Measurements from ENCODE around the gene CDKL5. TPM values are rescaled to one million over a fixed set of nuclear protein-coding genes. Genes with fewer than 3 reads are reported as not detected.

CDKL5 gene
- total RNA-seq, 1 donor from 2014 or later: 17.7 TPM

- Histone ChIP-seq H3K27ac (ENCODE audit: low read depth, low read length) (no peak overlapping the region), H3K4me1 (ENCODE audit: insufficient read depth, low read length) (peaks cover 3% of the 10 kb centered on the region), H3K9ac (ENCODE audit: low read length) (no peak overlapping the region), H3K27me3 (ENCODE audit: insufficient read depth, low read length) (no peaks in the 10 kb centered on the region), H4K20me1 (ENCODE audit: insufficient read depth, low read length) (no peaks in the 10 kb centered on the region), H2AFZ (ENCODE audit: low read depth, low read length) (no peak overlapping the region), H3K9me3 (ENCODE audit: insufficient read depth, low read depth, low read length) (no peaks in the 10 kb centered on the region), H3K79me2 (ENCODE audit: insufficient read depth, low read length) (no peaks in the 10 kb centered on the region), H3K36me3 (ENCODE audit: insufficient read depth, low read length) (no peaks in the 10 kb centered on the region), H3K4me2 (ENCODE audit: low read length) (no peak overlapping the region), H3K4me3 (ENCODE audit: insufficient read depth, low read depth, low read length) (no peak overlapping the region)
- FAIRE-seq (peak; percentile 96), DNase-seq (ENCODE audit: low read depth) (no peak)
- H3K9me3 Mint-ChIP-seq (ENCODE audit: unreplicated experiment): no peaks in the 10 kb centered on the region
- H3K27me3 Mint-ChIP-seq (ENCODE audit: low read depth, unreplicated experiment): no peaks in the 10 kb centered on the region
- H3K36me3 Mint-ChIP-seq (ENCODE audit: low read depth, unreplicated experiment): no peaks in the 10 kb centered on the region
- H3K4me1 Mint-ChIP-seq (ENCODE audit: low read depth, unreplicated experiment): peaks cover 4% of the 10 kb centered on the region
- no peak overlapping the region for H3K4me3 Mint-ChIP-seq (ENCODE audit: unreplicated experiment)
- no peak for TF ChIP-seq EZH2 (IDR thresholded peaks at IDR 0.05; ENCODE audit: insufficient read depth, low read length)
- TF ChIP-seq, protein P1, sequence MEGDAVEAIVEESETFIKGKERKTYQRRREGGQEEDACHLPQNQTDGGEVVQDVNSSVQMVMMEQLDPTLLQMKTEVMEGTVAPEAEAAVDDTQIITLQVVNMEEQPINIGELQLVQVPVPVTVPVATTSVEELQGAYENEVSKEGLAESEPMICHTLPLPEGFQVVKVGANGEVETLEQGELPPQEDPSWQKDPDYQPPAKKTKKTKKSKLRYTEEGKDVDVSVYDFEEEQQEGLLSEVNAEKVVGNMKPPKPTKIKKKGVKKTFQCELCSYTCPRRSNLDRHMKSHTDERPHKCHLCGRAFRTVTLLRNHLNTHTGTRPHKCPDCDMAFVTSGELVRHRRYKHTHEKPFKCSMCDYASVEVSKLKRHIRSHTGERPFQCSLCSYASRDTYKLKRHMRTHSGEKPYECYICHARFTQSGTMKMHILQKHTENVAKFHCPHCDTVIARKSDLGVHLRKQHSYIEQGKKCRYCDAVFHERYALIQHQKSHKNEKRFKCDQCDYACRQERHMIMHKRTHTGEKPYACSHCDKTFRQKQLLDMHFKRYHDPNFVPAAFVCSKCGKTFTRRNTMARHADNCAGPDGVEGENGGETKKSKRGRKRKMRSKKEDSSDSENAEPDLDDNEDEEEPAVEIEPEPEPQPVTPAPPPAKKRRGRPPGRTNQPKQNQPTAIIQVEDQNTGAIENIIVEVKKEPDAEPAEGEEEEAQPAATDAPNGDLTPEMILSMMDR (IDR thresholded peaks at IDR 0.05; ENCODE audit: insufficient read depth, low read depth, low read length): no peak
- no peak overlapping the region for H3K27ac Mint-ChIP-seq (ENCODE audit: unreplicated experiment)
Observed at GRCh38 chrX:18573556-18573955, 148.1 kb downstream of the CDKL5 start.

DNA sequence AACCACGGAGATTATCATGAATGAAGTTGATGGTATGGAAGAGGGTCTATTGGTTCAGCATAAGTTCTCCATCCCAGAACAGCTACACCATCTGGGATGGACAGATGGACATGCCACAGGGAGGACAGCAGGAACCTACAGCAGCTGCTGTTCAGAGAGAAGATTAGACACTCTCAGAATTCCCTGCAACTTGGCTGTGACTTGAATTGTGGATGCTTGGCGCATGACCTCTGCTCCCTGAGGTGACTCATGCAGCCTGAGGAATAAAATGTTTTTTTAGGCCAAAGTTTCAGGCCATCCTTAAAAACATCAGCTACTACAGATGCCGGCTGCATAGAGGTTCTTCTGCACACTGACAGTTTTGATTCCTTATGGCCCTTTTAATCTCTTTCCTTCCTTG is 149.2 kb downstream of the CDKL5 start:
- Histone ChIP-seq H3K79me2 (ENCODE audit: insufficient read depth, low read length) (no peaks in the 10 kb centered on the region), H3K27me3 (ENCODE audit: insufficient read depth, low read length) (no peaks in the 10 kb centered on the region), H3K4me1 (ENCODE audit: insufficient read depth, low read length) (peaks cover 3% of the 10 kb centered on the region), H3K4me3 (ENCODE audit: insufficient read depth, low read depth, low read length) (no peak overlapping the region), H4K20me1 (ENCODE audit: insufficient read depth, low read length) (no peaks in the 10 kb centered on the region), H3K36me3 (ENCODE audit: insufficient read depth, low read length) (no peaks in the 10 kb centered on the region), H3K9me3 (ENCODE audit: insufficient read depth, low read depth, low read length) (no peaks in the 10 kb centered on the region), H2AFZ (ENCODE audit: low read depth, low read length) (no peak overlapping the region), H3K27ac (ENCODE audit: low read depth, low read length) (no peak overlapping the region), H3K9ac (ENCODE audit: low read length) (no peak overlapping the region), H3K4me2 (ENCODE audit: low read length) (no peak overlapping the region)
- DNase-seq (ENCODE audit: low read depth): peak; percentile 66
- no peak overlapping the region for H3K4me3 Mint-ChIP-seq (ENCODE audit: unreplicated experiment)
- no peaks in the 10 kb centered on the region for H3K36me3 Mint-ChIP-seq (ENCODE audit: low read depth, unreplicated experiment)
- no peak overlapping the region for H3K27ac Mint-ChIP-seq (ENCODE audit: unreplicated experiment)
- H3K27me3 Mint-ChIP-seq (ENCODE audit: low read depth, unreplicated experiment): no peaks in the 10 kb centered on the region
- TF ChIP-seq EZH2 (IDR thresholded peaks at IDR 0.05; ENCODE audit: insufficient read depth, low read length): no peak
- TF ChIP-seq, protein P1 (IDR thresholded peaks at IDR 0.05; ENCODE audit: insufficient read depth, low read depth, low read length): no peak
- FAIRE-seq: peak; percentile 98
- H3K9me3 Mint-ChIP-seq (ENCODE audit: unreplicated experiment): no peaks in the 10 kb centered on the region
- H3K4me1 Mint-ChIP-seq (ENCODE audit: low read depth, unreplicated experiment): peaks cover 4% of the 10 kb centered on the region

- peak; percentile 5 for FAIRE-seq
Observed at GRCh38 chrX:18575744-18576143, 150.3 kb downstream of the CDKL5 start.

More at GRCh38 chrX:18575744-18576143, 150.3 kb downstream of the CDKL5 start:
- H3K27me3 Mint-ChIP-seq (ENCODE audit: low read depth, unreplicated experiment): no peaks in the 10 kb centered on the region
- H3K36me3 Mint-ChIP-seq (ENCODE audit: low read depth, unreplicated experiment): peaks cover 2% of the 10 kb centered on the region
- no peak overlapping the region for H2AFZ ChIP-seq (ENCODE audit: low read depth, low read length)
- no peak overlapping the region for H3K4me2 ChIP-seq (ENCODE audit: low read length)
- no peaks in the 10 kb centered on the region for H3K9me3 ChIP-seq (ENCODE audit: insufficient read depth, low read depth, low read length)
- no peak overlapping the region for H3K27ac Mint-ChIP-seq (ENCODE audit: unreplicated experiment)
- no peaks in the 10 kb centered on the region for H3K9me3 Mint-ChIP-seq (ENCODE audit: unreplicated experiment)
- H3K27ac ChIP-seq (ENCODE audit: low read depth, low read length): no peak overlapping the region
- TF ChIP-seq, protein P1 (IDR thresholded peaks at IDR 0.05; ENCODE audit: insufficient read depth, low read depth, low read length): no peak
- no peak for TF ChIP-seq EZH2 (IDR thresholded peaks at IDR 0.05; ENCODE audit: insufficient read depth, low read length)
- no peak overlapping the region for H3K4me3 ChIP-seq (ENCODE audit: insufficient read depth, low read depth, low read length)
- no peaks in the 10 kb centered on the region for H3K36me3 ChIP-seq (ENCODE audit: insufficient read depth, low read length)
- no peak for DNase-seq (ENCODE audit: low read depth)
- no peak overlapping the region for H3K4me3 Mint-ChIP-seq (ENCODE audit: unreplicated experiment)
- no peak overlapping the region for H3K9ac ChIP-seq (ENCODE audit: low read length)
- H3K79me2 ChIP-seq (ENCODE audit: insufficient read depth, low read length): no peaks in the 10 kb centered on the region
- H3K4me1 ChIP-seq (ENCODE audit: insufficient read depth, low read length): peaks cover 3% of the 10 kb centered on the region
- H3K4me1 Mint-ChIP-seq (ENCODE audit: low read depth, unreplicated experiment): peaks cover 4% of the 10 kb centered on the region
- H3K27me3 ChIP-seq (ENCODE audit: insufficient read depth, low read length): no peaks in the 10 kb centered on the region
- no peaks in the 10 kb centered on the region for H4K20me1 ChIP-seq (ENCODE audit: insufficient read depth, low read length)
